Measurements from ENCODE around the gene MAPK10. TPM values are rescaled to one million over a fixed set of nuclear protein-coding genes. Genes with fewer than 3 reads are reported as not detected.

The MAPK10 gene
- total and polyA plus RNA-seq, 9 of the 15 experiments (the other 6 are each of a cell fraction or from before 2014, with no cell fraction given): 0.10 to 0.53 (median 0.18) TPM; not detected in 4

- TF ChIP-seq REST (IDR thresholded peaks at IDR 0.05; ENCODE audit: borderline replicate concordance) (peak; percentile 45; the same call in 1 of the 2 replicates), REST (CRISPR knock-in tag; IDR thresholded peaks at IDR 0.05; ENCODE audit: low read depth) (no peak), RAD21 (CRISPR knock-in tag; conservative IDR thresholded peaks at IDR 0.05 in 1 of 2, IDR thresholded peaks at IDR 0.05 in 1 of 2) (peak; percentile 64 to 80), KLF16 (IDR thresholded peaks at IDR 0.05) (0 out of 2 replicates have a peak, but pooled peaks have one; percentile 17), SMC3 (conservative IDR thresholded peaks at IDR 0.05; ENCODE audit: insufficient read depth, low read depth, low read length) (peak; percentile 51), ZBTB2 (IDR thresholded peaks at IDR 0.05) (no peak), FOSL1 (tag; conservative IDR thresholded peaks at IDR 0.05) (no peak), ARID3A (IDR thresholded peaks at IDR 0.05; ENCODE audit: borderline replicate concordance, low read depth, low read length) (0 out of 2 replicates have a peak, but pooled peaks have one; percentile 25), JUND (IDR thresholded peaks at IDR 0.05; ENCODE audit: borderline replicate concordance, low read depth, low read length) (peak; percentile 10; the same call in 1 of the 2 replicates), JUND (tag; IDR thresholded peaks at IDR 0.05; ENCODE audit: borderline replicate concordance, low read depth, low read length) (no peak), C11orf30 (IDR thresholded peaks at IDR 0.05; ENCODE audit: low read depth) (0 out of 2 replicates have a peak, but pooled peaks have one; percentile 11)
Measured at GRCh38 chr4:86043755-86044592, 315.9 kb downstream of the MAPK10 start (continued).
